GM20431 (cell line): ENCODE data around the gene MFSD6L.

ENCODE experiments used
- in situ Hi-C: fragments of 300-500 bp; cut with MseI, MboI; formaldehyde crosslinking; loops from one replicate; pipeline ENCODE4 v1.15.0; 2020; ENCODE audit warnings: low sequenced_read_pairs; ENCODE audit not compliant: unreplicated experiment

MFSD6L gene

DNA sequence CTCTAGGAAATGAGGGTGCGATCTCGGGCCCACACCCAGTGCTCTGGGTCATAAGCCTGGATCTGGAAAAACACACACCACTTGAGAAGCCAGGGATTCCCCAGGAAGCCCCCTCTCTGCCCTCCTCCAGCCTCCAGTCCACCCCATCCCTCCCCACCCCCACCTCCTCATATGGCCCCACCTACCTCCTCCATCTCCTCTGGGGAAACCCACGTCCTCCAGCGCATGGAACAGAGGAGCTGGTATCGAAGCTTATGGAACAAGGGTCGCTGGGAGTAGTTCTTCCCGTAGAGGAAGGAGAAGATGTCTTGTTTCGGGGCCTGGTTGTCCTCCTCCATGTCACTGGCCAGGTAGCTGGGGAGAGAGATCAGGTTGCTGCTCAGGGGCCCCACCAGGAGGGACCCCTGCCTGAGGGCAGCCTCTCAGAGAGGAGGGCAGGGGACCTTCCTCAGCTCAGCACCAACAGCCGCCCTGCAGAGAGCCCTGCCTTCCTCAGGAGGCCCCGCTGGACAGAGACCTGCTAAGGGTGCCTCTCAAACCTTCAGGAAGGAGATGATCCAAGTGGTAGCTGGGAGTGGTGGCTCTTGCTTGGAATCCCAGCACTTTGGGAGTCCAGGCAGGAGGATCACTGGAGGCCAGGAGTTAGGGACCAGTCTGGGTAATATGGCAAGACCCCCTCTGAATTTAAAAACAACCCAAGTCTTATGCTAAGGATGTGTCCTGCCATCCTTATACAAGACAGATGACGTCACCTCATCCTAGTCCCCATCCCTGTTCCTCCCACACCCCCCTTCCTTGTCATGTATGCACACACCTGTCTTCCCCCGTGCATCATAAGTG lies 45.8 kb downstream of the MFSD6L start:
- in situ Hi-C loops = no loop called here

DNA sequence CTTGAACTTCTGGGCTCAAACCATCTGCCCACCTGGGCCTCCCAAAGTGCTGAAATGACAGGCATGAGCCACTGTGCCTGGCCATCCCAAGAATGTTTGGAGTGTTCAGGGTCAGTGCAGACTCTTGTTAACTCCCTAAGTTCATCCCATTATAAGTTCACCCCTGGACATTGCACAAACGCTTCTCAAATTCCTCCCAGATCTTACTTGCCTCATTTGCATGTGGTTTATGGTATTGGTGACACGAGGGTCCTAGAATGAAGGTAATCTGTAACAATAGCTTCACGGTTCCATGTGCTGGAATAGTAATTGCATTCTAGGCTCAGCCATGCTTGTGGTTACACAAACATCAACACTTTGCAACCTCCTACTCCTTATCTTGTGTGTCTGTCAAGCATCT lies 49.5 kb downstream of the MFSD6L start:
- in situ Hi-C loops = loop anchor here (10.0 to 25.0 kb wide), 2 partner anchors 187 to 335 kb away; no protein-coding TSS in a partner anchor

DNA sequence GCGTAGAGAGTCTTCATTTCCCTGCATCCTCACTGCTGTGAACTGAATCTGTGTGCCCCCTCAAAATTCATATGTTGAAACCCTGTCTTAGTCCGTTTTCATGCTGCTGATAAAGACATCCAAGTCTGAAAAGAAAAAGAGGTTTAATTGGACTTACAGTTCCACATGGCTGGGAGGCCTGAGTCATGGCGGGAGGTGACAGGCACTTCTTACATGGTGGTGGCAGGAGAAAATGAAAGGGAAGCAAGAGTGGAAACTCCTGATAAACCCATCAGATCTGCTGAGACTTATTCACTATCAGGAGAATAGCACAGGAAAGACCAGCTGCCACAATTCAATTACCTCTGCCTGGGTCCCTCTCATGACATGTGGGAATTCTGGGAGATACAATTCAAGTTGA lies 51.4 kb downstream of the MFSD6L start:
- in situ Hi-C loops = loop anchor here (10.0 to 25.0 kb wide), 2 partner anchors 185 to 333 kb away; no protein-coding TSS in a partner anchor
